Hepatocyte (in vitro differentiated cells): ENCODE data around the gene TRPC4AP.

ENCODE experiments used
- CTCF ChIP-seq: fragments of 200-600 bp; sonication (generic); IDR thresholded peaks from 2 replicates; pipeline ENCODE4 v1.5.1; 2016; ENCODE audit warnings: antibody characterized with exemption, mild to moderate bottlenecking; ENCODE audit not compliant: poor library complexity
- EZH2 ChIP-seq: fragments of 200-600 bp; sonication (generic); IDR thresholded peaks from 2 replicates; pipeline ENCODE4 v1.6.1; 2016; ENCODE audit warnings: antibody characterized with exemption, mild to moderate bottlenecking, borderline replicate concordance
- EZH2phosphoT487 ChIP-seq: fragments of 200-600 bp; sonication (generic); IDR thresholded peaks from one replicate; pipeline ENCODE4 v1.6.1; 2018; ENCODE audit warnings: antibody characterized with exemption, mild to moderate bottlenecking, low read depth, moderate library complexity; ENCODE audit not compliant: unreplicated experiment, severe bottlenecking

- no peak for TF ChIP-seq CTCF
- no peak for TF ChIP-seq EZH2
- no peak for TF ChIP-seq EZH2phosphoT487
Observed at GRCh38 chr20:35091816-35092523, 637 bp downstream of the TRPC4AP start.
